ENCODE results near the gene ADAMTS6. TPM values are rescaled to one million over a fixed set of nuclear protein-coding genes. Genes with fewer than 3 reads are reported as not detected.

ADAMTS6 gene
- total RNA-seq, 4 donors from 2014 or later: 1.9 to 20.2 (median 3.5) TPM

DNA sequence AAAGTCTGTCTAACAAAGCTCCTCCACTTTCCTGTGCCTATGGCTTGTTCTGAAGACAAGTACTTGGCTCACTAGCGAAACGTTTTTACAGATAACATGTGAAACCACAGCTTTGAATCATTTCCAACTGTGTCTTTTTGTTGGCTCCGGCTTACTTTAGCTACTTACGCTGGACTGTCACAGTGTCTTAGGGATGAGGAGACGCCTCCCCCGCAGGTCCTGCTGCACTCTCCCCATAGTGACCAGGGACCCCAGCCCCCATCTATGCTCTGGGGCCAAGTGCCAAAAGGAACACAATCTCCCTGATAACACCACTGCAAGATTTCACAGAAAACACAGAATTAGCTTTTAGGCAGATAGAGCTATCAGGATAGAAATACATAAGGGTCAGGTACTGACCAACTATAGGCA is 219.1 kb downstream of the ADAMTS6 start:
- TF ChIP-seq, protein P1, sequence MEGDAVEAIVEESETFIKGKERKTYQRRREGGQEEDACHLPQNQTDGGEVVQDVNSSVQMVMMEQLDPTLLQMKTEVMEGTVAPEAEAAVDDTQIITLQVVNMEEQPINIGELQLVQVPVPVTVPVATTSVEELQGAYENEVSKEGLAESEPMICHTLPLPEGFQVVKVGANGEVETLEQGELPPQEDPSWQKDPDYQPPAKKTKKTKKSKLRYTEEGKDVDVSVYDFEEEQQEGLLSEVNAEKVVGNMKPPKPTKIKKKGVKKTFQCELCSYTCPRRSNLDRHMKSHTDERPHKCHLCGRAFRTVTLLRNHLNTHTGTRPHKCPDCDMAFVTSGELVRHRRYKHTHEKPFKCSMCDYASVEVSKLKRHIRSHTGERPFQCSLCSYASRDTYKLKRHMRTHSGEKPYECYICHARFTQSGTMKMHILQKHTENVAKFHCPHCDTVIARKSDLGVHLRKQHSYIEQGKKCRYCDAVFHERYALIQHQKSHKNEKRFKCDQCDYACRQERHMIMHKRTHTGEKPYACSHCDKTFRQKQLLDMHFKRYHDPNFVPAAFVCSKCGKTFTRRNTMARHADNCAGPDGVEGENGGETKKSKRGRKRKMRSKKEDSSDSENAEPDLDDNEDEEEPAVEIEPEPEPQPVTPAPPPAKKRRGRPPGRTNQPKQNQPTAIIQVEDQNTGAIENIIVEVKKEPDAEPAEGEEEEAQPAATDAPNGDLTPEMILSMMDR (IDR thresholded peaks at IDR 0.05; ENCODE audit: low read depth): no peak

DNA sequence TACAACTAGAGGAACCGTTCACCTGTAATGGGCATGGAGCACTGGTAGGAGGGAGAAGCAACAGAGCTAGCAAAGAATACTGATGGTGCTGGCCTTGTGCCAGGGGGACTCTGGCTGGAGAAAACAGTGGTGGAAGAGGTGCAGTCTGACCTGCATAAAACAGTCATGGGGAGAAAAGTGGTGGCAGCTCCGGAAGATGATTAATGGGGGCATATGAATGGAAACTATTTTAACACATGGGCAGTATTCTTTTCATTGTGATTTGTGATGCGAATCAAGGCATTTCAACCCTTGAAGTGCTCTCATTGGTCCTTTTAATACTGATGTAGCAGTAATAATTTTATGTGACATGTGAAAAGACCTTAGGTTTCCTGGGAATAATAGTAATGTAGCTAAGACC is 219.6 kb downstream of the ADAMTS6 start:
- TF ChIP-seq, protein P1 (IDR thresholded peaks at IDR 0.05; ENCODE audit: low read depth): no peak

DNA sequence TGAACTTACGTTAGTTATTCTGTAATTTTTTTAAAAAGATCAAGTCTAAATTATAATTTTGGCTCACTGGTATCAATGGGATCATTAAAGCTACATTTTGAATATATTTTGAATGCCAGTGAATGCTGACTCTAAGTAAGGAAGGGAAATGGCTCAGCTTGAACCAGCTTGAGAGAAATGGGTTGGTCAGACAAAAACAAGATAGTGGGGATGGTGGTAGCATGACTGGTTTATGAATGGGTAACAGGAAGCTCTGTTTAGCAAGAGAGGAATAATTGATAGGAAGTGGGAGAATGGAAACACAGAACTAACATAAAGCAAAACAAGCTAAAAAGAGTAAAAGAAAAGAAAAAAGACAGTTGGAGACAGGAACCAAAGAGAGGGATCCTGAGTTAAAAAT is 220.2 kb downstream of the ADAMTS6 start:
- TF ChIP-seq, protein P1 (IDR thresholded peaks at IDR 0.05; ENCODE audit: low read depth): no peak

DNA sequence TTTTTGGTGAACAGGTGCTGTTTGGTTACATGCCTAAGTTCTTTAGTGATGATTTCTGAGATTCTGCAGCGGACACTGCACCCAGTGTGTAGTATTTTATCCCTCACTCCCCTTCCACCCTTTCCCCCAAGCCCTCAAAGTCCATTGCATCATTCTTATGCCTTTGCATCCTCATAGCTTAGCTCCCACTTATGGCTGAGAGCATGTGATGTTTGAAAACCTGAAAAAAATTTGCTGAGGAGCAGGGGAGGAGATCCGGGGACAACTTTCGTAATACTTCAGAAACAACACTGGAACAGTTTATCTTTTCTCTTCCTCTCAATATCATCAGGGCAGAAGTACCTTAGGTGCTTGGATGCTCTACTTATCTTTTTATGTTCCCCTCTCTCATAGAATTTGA is 226.4 kb downstream of the ADAMTS6 start:
- TF ChIP-seq, protein P1 (IDR thresholded peaks at IDR 0.05; ENCODE audit: low read depth): no peak

DNA sequence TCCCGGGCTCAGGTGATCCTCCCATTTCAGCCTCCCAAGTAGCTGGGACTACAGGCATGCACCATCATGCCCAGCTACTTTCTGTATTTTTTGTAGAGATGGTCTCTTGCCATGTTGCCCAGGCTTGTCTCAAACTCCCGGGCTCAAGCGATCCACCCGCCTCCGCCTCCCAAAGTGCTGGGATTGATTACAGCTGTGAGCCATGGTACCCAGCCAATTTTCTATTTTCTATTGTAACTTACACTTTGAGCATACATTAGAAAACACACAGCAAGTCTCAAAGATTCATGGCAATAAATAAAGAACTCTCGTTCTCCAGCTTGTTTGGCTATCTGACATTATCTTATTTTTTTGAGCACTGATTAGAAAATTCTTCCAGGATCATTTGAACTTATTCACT is 228.7 kb downstream of the ADAMTS6 start:
- TF ChIP-seq, protein P1 (IDR thresholded peaks at IDR 0.05; ENCODE audit: low read depth): no peak

DNA sequence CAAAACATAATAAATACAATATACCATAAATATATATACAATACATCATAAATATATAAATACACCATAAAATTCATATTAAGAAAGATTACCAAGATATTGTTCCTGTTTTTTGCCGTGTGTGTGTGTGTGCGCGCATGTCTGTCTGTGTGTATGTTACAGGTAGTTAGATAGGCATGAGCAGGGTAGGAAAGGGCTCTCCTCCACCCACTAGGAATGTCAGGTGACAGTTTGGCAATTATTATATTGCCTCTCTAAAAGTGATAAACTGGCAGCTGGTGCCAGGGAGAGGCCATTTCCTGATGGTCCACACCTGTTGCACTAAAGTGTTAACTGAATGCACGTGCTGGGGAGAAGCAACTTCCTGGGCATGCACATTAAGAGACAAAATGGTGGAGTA is 232.8 kb downstream of the ADAMTS6 start:
- TF ChIP-seq, protein P1 (IDR thresholded peaks at IDR 0.05; ENCODE audit: low read depth): no peak

DNA sequence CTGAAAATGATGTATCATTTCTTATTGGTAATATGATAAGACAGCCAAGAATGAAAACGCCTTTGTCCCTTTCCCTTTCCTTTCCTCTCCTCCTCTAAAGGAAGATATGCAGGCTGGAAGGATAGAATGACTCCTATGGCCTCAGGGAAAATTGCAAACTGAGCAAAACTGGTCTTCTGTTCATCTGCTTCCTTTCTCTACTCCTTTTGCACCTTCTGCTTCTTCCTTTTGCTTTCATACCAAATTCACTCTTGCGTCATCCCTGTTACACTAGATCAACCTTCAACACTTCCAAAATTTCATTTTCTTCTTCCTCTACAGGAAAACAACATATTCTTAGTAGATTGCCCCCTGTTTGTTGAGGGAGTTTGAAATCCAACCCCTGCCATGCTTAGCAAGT is 234.1 kb downstream of the ADAMTS6 start:
- TF ChIP-seq, protein P1 (IDR thresholded peaks at IDR 0.05; ENCODE audit: low read depth): no peak

All from subcutaneous adipose tissue (tissue), 4 donors.